Muscle layer of duodenum (tissue), 2 donors: ENCODE results near the gene GGTLC2.
"Not testable (repeated sequence)": the region's sequence is repeated elsewhere in the genome, so short reads cannot be mapped to it uniquely, and the experiment has no call there.

Source experiments
- H3K27ac ChIP-seq: one replicate; pipeline ENCODE4 v1.7.0; 2013; ENCODE audit warnings: mild to moderate bottlenecking, low read length
- H3K27me3 ChIP-seq: one replicate; pipeline ENCODE4 v1.7.0; 2013; ENCODE audit warnings: low read depth, mild to moderate bottlenecking, control low read depth, low read length
- H3K36me3 ChIP-seq, 2 donors: one replicate each; pipeline ENCODE4 v1.7.0; 2013; ENCODE audit warnings: low read length in 2 of 2, control low read depth in 1 of 2, mild to moderate bottlenecking in 1 of 2; ENCODE audit not compliant: insufficient read depth in 2 of 2, control insufficient read depth in 1 of 2
- H3K4me1 ChIP-seq, 2 donors: one replicate each; pipeline ENCODE4 v1.7.0; 2013; ENCODE audit warnings: low read length in 2 of 2, mild to moderate bottlenecking in 2 of 2, control low read depth in 1 of 2, moderate library complexity in 1 of 2; ENCODE audit not compliant: insufficient read depth in 2 of 2, control insufficient read depth in 1 of 2
- H3K4me3 ChIP-seq, 2 donors: one replicate each; pipeline ENCODE4 v1.7.0; 2013; ENCODE audit warnings: low read length in 2 of 2, low read depth in 1 of 2, mild to moderate bottlenecking in 1 of 2
- H3K9me3 ChIP-seq, 2 donors: one replicate each; pipeline ENCODE4 v1.7.0; 2013; ENCODE audit warnings: low read length in 2 of 2, control low read depth in 1 of 2, mild to moderate bottlenecking in 1 of 2; ENCODE audit not compliant: control insufficient read depth in 1 of 2
- donor health status: healthy.

GGTLC2 gene

GRCh38 chr22:22644314-22644713 lies at the start of gene GGTLC2:
GGTLC2 (plus strand) TSS chr22:22644614; CDS start chr22:22646346, 1,732 bp downstream.
- not testable (repeated sequence) for H3K9me3 ChIP-seq, H3K27me3 ChIP-seq, H3K4me3 ChIP-seq, H3K27ac ChIP-seq, H3K36me3 ChIP-seq, H3K4me1 ChIP-seq

DNA sequence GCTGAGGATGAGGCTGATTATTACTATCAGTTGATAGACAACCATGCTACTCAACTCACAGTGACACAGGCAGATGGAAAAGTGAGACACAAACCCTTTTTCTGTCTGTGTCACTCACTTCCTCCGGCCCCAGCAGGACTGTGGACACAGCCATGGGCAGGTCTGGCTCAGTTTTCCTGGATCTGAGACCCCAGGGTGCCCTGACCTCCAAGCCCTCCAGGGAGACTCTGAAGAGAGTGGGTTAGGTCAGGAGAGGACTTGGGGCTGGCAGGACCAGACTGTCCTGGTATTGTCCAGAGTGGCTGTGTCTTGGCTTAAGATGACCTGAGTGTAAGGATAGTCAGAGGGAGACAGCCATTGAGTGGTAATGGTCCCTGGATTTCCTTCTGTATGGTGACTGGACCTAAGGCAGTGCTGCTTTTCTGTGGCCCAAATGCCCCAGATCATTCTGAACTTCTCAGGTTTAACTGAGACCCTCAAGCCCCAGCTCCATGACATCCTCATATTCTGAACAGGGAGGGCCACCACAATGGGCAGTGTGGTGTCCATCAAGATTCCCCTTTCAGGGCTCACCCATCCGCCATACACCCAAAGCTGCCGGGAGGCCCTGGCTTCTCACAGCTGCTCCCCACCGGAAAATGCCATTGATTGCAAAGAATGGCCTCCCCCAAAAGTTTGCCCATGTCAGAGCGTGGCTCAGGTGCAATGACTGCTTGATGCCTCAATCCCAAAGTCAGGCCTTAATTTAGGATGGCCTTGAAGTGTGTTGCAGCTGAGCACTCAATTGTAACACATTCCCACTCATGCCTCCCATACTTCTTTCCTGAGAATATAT lies 49.2 kb upstream of the GGTLC2 start:
- Histone ChIP-seq H3K4me1 (no peaks in the 10 kb centered on the region), H3K27me3 (no peaks in the 10 kb centered on the region), H3K4me3 (no peak overlapping the region), H3K9me3 (no peaks in the 10 kb centered on the region), H3K27ac (no peak overlapping the region), H3K36me3 (no peaks in the 10 kb centered on the region)

GRCh38 chr22:22598144-22598543 lies 46.3 kb upstream of the GGTLC2 start:
- Histone ChIP-seq H3K4me3 (no peak overlapping the region), H3K36me3 (no peaks in the 10 kb centered on the region), H3K27ac (no peak overlapping the region), H3K4me1 (no peaks in the 10 kb centered on the region), H3K27me3 (no peaks in the 10 kb centered on the region), H3K9me3 (no peaks in the 10 kb centered on the region)

DNA sequence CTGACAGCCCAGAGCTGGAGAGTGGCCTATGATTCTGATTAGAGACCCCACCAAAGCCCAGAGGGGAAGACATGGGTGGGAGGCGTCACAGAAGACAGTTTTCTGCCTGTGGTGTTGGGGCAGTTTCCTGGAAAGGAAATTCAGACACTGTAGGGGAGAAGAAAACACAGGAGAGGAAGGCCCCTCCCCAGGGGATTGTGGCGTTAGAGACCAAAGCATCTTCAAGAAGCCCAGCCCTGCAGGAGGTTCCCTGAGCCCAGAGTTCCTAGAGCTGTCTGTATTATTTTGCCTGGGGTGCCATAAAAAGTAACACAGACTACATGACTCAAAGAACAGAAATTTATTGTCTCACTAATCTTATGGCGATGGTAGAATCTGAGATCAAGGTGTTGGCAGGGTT lies 45.2 kb upstream of the GGTLC2 start:
- no peak overlapping the region for H3K4me3 ChIP-seq
- no peaks in the 10 kb centered on the region for H3K36me3 ChIP-seq
- no peaks in the 10 kb centered on the region for H3K4me1 ChIP-seq
- no peaks in the 10 kb centered on the region for H3K27me3 ChIP-seq
- H3K9me3 ChIP-seq, result no peaks in the 10 kb centered on the region
- no peak overlapping the region for H3K27ac ChIP-seq

DNA sequence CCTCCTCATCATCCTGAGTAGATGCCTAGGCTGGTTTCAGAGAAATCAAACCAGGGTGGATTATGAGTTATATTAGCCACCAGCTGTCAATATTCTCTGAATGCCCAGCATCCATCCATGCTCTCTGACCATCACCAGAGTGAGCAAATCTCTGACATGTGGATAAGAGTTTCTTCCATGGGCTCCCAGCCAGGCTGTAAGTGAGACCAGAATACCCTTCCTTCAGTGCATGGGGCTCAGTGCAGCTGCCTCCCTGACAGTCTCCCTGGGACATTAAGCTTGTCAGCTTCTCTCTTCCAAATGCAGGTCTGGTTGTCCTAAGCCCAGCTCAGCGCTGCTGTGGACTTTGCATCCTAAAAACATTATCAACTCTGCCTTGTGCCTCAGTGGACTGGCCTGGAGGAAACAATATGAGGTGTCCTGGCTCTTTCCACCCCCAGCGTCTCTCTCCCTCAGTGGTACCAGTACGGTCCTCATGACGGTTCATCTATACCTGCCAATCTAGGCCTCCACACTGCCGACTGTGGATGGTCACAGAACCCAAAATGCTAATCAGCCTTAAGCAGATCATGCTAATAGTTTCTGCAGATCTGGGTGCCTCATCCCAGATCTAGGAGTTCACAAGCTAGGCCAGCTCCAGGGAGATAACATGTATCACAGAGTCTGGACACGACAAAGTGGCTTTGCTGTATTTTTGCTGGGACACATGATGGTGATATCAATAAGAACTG lies 43.7 kb upstream of the GGTLC2 start:
- no peaks in the 10 kb centered on the region for H3K27me3 ChIP-seq
- H3K9me3 ChIP-seq, result no peaks in the 10 kb centered on the region
- H3K36me3 ChIP-seq, result no peaks in the 10 kb centered on the region
- no peaks in the 10 kb centered on the region for H3K4me1 ChIP-seq
- no peak overlapping the region for H3K4me3 ChIP-seq
- H3K27ac ChIP-seq, result no peak overlapping the region

DNA sequence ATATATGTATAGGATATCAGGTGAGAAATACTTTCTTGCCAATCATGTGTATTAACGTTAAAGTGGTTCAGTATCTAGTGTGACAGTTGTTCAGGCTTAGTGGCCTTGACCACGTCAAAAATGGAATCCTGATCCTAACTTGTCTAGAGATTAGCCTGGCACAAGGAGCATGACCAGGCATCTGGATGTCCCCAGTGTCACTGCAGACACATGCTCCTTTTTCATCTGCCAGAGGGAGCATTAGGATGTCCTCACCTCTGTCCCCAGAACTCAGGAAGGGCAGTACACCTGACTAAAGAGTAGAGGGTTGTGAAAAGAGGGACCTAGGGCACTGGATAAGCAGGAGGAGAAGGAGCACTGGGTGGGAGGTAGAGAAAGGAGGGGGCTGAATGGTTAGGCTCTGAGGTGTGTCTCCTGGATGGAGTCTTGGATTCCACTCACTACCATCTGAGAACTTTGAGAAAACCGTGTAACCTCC lies 40.9 kb upstream of the GGTLC2 start:
- H3K27me3 ChIP-seq, result no peaks in the 10 kb centered on the region
- H3K4me1 ChIP-seq, result no peaks in the 10 kb centered on the region
- no peak overlapping the region for H3K4me3 ChIP-seq
- H3K9me3 ChIP-seq, result peaks cover 0 to 10% of the 10 kb centered on the region in 2 donors
- no peak overlapping the region for H3K27ac ChIP-seq
- H3K36me3 ChIP-seq, result no peaks in the 10 kb centered on the region

- Histone ChIP-seq H3K36me3 (no peaks in the 10 kb centered on the region), H3K27me3 (no peaks in the 10 kb centered on the region), H3K9me3 (peaks cover 0 to 10% of the 10 kb centered on the region in 2 donors), H3K27ac (no peak overlapping the region), H3K4me1 (no peaks in the 10 kb centered on the region), H3K4me3 (no peak overlapping the region)
These were observed 39.9 kb upstream of the GGTLC2 start for GRCh38 chr22:22604326-22605073.

DNA sequence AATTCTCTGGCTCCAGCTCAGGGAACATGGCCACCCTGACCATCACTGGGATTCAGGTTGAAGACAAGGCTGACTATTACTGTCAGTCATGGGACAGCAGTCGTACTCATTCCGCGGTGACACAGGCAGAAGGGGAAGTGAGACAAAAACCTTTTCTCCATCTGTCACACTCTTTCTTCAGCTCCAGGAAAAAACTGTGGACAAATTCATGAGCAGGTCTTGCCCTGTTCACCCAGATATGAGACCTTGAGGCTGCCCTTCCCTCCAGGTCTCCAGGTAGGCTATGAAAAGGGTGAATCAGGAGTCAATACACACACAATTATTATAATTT lies 39.4 kb upstream of the GGTLC2 start:
- no peaks in the 10 kb centered on the region for H3K36me3 ChIP-seq
- H3K27me3 ChIP-seq, result no peaks in the 10 kb centered on the region
- H3K4me1 ChIP-seq, result no peaks in the 10 kb centered on the region
- H3K27ac ChIP-seq, result no peak overlapping the region
- H3K9me3 ChIP-seq, result peaks cover 0 to 10% of the 10 kb centered on the region in 2 donors
- H3K4me3 ChIP-seq, result no peak overlapping the region

GRCh38 chr22:22608022-22608421 lies 36.4 kb upstream of the GGTLC2 start:
- H3K27ac ChIP-seq, H3K4me1 ChIP-seq, H3K4me3 ChIP-seq, H3K27me3 ChIP-seq, H3K9me3 ChIP-seq, H3K36me3 ChIP-seq: not testable (repeated sequence)

GRCh38 chr22:22609291-22609690 lies 35.1 kb upstream of the GGTLC2 start:
- Histone ChIP-seq H3K4me3 (no peak overlapping the region), H3K36me3 (no peaks in the 10 kb centered on the region), H3K27ac (no peak overlapping the region), H3K27me3 (no peaks in the 10 kb centered on the region), H3K9me3 (peaks cover 0 to 10% of the 10 kb centered on the region in 2 donors), H3K4me1 (no peaks in the 10 kb centered on the region)

- H3K4me3 ChIP-seq, result no peak overlapping the region
- no peak overlapping the region for H3K27ac ChIP-seq
- no peaks in the 10 kb centered on the region for H3K27me3 ChIP-seq
- H3K4me1 ChIP-seq, result no peaks in the 10 kb centered on the region
- H3K36me3 ChIP-seq, result no peaks in the 10 kb centered on the region
- H3K9me3 ChIP-seq, result peaks cover 0 to 10% of the 10 kb centered on the region in 2 donors
These were observed 31.9 kb upstream of the GGTLC2 start for GRCh38 chr22:22612516-22612915.
